Measurements from ENCODE around the gene BFSP2.

Gene BFSP2

GRCh38 chr3:133374708-133375402, 25.0 kb upstream of the BFSP2 start:
- TF ChIP-seq ZFX (IDR thresholded peaks at IDR 0.05) (no peak), CTCF (conservative IDR thresholded peaks at IDR 0.05) (no peak)
- no peak overlapping the region for H3K27ac ChIP-seq

GRCh38 chr3:133375403-133375745, 24.5 kb upstream of the BFSP2 start:
- no peak overlapping the region for H3K27ac ChIP-seq
- TF ChIP-seq CTCF (conservative IDR thresholded peaks at IDR 0.05) = no peak
- no peak for TF ChIP-seq ZFX (IDR thresholded peaks at IDR 0.05)

- no peak overlapping the region for H3K27ac ChIP-seq
- TF ChIP-seq ZFX (IDR thresholded peaks at IDR 0.05) (no peak), CTCF (conservative IDR thresholded peaks at IDR 0.05) (no peak)
These were observed 23.0 kb upstream of the BFSP2 start for GRCh38 chr3:133376810-133377209.

GRCh38 chr3:133377396-133377795, 22.5 kb upstream of the BFSP2 start:
- no peak overlapping the region for H3K27ac ChIP-seq
- peak; percentile 65 for TF ChIP-seq CTCF (conservative IDR thresholded peaks at IDR 0.05)
- TF ChIP-seq ZFX (IDR thresholded peaks at IDR 0.05) = no peak

- H3K27ac ChIP-seq = no peak overlapping the region
- TF ChIP-seq CTCF (conservative IDR thresholded peaks at IDR 0.05) = no peak
- no peak for TF ChIP-seq ZFX (IDR thresholded peaks at IDR 0.05)
These were observed 19.9 kb upstream of the BFSP2 start for GRCh38 chr3:133379926-133380325.

- H3K27ac ChIP-seq = no peak overlapping the region
- no peak for TF ChIP-seq CTCF (conservative IDR thresholded peaks at IDR 0.05)
- no peak for TF ChIP-seq ZFX (IDR thresholded peaks at IDR 0.05)
These were observed 19.2 kb upstream of the BFSP2 start for GRCh38 chr3:133380481-133381225.

GRCh38 chr3:133381346-133382109, 18.3 kb upstream of the BFSP2 start:
- no peak overlapping the region for H3K27ac ChIP-seq
- no peak for TF ChIP-seq ZFX (IDR thresholded peaks at IDR 0.05)
- TF ChIP-seq CTCF (conservative IDR thresholded peaks at IDR 0.05) = no peak
